Right lobe of liver (tissue), 6 donors: ENCODE measurements around the gene ANKRD55. TPM values are rescaled to one million over a fixed set of nuclear protein-coding genes. Genes with fewer than 3 reads are reported as not detected.
A peak's percentile ranks its signal among the peaks of the same experiment; 100 is the strongest.

Source experiments
- ATAC-seq, 4 donors: fragments of 200-7000 bp; cut with Tn5 transposase; one replicate each; pipeline ENCODE4 v1.9.1; 2020; ENCODE audit warnings: mild to moderate bottlenecking in 4 of 4, moderate library complexity in 4 of 4
- DNase-seq, 3 donors: peaks; one replicate each; pipeline ENCODE4 v3.0.0-alpha.2; 2020
- H3K27ac ChIP-seq, 3 donors: fragments of 200-600 bp; one replicate each; pipeline ENCODE4 v1.8.0; 2022
- H3K27me3 ChIP-seq, 2 donors: fragments of 200-600 bp; one replicate each; pipeline ENCODE4 v1.8.0; 2022
- H3K36me3 ChIP-seq, 4 donors: fragments of 200-600 bp; sonication (generic) in 1 of 4; one replicate each; pipeline versions ENCODE4 v1.5.1 to v1.8.0; 2017 to 2022; ENCODE audit warnings: control low read depth in 1 of 4
- H3K4me1 ChIP-seq, 4 donors: fragments of 200-600 bp; sonication (generic) in 1 of 4; one replicate each; pipeline versions ENCODE4 v1.5.1 to v1.8.0; 2017 to 2022; ENCODE audit warnings: control low read depth in 1 of 4
- H3K4me3 ChIP-seq, 3 donors: fragments of 200-600 bp; one replicate each; pipeline ENCODE4 v1.8.0; 2022
- H3K9me3 ChIP-seq, 4 donors: fragments of 200-600 bp; sonication (generic) in 1 of 4; one replicate each; pipeline versions ENCODE4 v1.5.1 to v1.8.0; 2017 to 2022; ENCODE audit warnings: control low read depth in 1 of 4
- POLR2A ChIP-seq: fragments of 450-650 bp; IDR thresholded peaks from one replicate; pipeline ENCODE4 v1.6.1; 2017; ENCODE audit warnings: antibody characterized with exemption, mild to moderate bottlenecking
- WGBS: methylation state at CpG from one replicate; pipeline ENCODE4 v1.1.6; 2018; ENCODE audit warnings: low coverage, low lambda C conversion rate; ENCODE audit not compliant: insufficient coverage; ENCODE audit errors: missing lambda C conversion rate; 5-methylcytosine and 5-hydroxymethylcytosine counted together
- intact Hi-C, 2 donors: fragments of 100-400 bp; cut with DNase I; formaldehyde crosslinking; loops; one replicate each; pipeline versions ENCODE4 v1.11.2 to v1.14.1; 2022
- total RNA-seq, 6 experiments: library from RNA; depleted of rRNA in 2 of 6; stranded (reverse); fragments of >200 nt in 2 of 6; fragmentation: NEBNext Ultra II Directional in 3 of 6; extraction: Animal tissue kit (Norgen Biotek cat#: 25700) in 3 of 6; gene quantifications; one replicate each; pipeline versions ENCODE4 v1.1.0 to v1.2.4, GENCODE V29; 2016 to 2023
- TF ChIP-seq, protein P1 (sequence below), 4 donors: fragments of 200-600 bp in 3 of 4; fragments of 450-650 bp in 1 of 4; IDR thresholded peaks; one replicate each; pipeline versions ENCODE4 v1.5.1 to v1.8.0; 2016 to 2022; ENCODE audit warnings: antibody characterized with exemption in 4 of 4, mild to moderate bottlenecking in 2 of 4
- donor health status: DM: no; HTN: yes; CAD: no.
- donor health status: DM: no; HTN: no; CAD: no.
- donor health status: DM: no; HTN: no; CAD: no.
- donor health status: DM: no; HTN: yes; CAD: no.
- donor health status: DM: no; HTN: yes; CAD: no.

The ANKRD55 gene
- total RNA-seq, 6 experiments from 2014 or later: 0.68 to 2.2 (median 1.2) TPM

GRCh38 chr5:56200971-56201666, 32.0 kb downstream of the ANKRD55 start:
- Histone ChIP-seq H3K9me3 (no peaks in the 10 kb centered on the region), H3K4me3 (no peak overlapping the region), H3K4me1 (peaks cover 0 to 25% (median 10%) of the 10 kb centered on the region in 4 donors), H3K27ac (peak overlapping the region in 2 of 3 donors; percentile 57 to 80), H3K27me3 (no peaks in the 10 kb centered on the region), H3K36me3 (no peaks in the 10 kb centered on the region)
- TF ChIP-seq POLR2A: no peak
- TF ChIP-seq, protein P1, sequence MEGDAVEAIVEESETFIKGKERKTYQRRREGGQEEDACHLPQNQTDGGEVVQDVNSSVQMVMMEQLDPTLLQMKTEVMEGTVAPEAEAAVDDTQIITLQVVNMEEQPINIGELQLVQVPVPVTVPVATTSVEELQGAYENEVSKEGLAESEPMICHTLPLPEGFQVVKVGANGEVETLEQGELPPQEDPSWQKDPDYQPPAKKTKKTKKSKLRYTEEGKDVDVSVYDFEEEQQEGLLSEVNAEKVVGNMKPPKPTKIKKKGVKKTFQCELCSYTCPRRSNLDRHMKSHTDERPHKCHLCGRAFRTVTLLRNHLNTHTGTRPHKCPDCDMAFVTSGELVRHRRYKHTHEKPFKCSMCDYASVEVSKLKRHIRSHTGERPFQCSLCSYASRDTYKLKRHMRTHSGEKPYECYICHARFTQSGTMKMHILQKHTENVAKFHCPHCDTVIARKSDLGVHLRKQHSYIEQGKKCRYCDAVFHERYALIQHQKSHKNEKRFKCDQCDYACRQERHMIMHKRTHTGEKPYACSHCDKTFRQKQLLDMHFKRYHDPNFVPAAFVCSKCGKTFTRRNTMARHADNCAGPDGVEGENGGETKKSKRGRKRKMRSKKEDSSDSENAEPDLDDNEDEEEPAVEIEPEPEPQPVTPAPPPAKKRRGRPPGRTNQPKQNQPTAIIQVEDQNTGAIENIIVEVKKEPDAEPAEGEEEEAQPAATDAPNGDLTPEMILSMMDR (IDR thresholded peaks at IDR 0.05): peak; percentile 79 to 93 (median 83)
- DNase-seq (peak; percentile 53 to 82 (median 69)), ATAC-seq (peak; percentile 98 to 100 (median 99))
- intact Hi-C loops: no loop called here
- WGBS: 15% methylated on average over 5 of the region's 5 CpGs

DNA sequence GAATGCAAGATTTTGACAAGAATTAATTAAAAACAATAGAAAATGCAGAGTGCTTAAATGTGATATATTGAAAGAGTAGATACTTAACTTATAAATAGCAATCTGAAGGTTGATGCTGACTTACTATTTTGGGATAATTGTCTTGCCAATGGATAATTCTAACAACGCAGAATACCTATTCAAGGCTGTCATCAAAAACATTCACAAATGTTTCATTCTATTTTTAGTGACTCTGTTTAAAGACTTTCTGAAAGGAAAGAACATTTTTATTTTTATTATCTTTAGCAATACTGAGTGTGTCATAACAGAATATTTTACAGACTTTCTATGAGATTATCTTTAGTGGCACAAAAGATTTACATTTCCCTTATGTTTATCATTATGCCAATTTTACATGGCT, 38.1 kb downstream of the ANKRD55 start:
- Histone ChIP-seq H3K27ac (no peak overlapping the region), H3K36me3 (no peaks in the 10 kb centered on the region), H3K4me1 (no peaks in the 10 kb centered on the region), H3K9me3 (no peaks in the 10 kb centered on the region), H3K27me3 (no peaks in the 10 kb centered on the region), H3K4me3 (no peak overlapping the region)
- intact Hi-C loops: no loop called here
- WGBS: 50% methylated on average over 1 of the region's 1 CpG
- no peak for DNase-seq
- TF ChIP-seq, protein P1 (IDR thresholded peaks at IDR 0.05): no peak
- TF ChIP-seq POLR2A: no peak
- no peak for ATAC-seq

GRCh38 chr5:56192246-56192645, 40.9 kb downstream of the ANKRD55 start:
- Histone ChIP-seq H3K4me3 (no peak overlapping the region), H3K27me3 (no peaks in the 10 kb centered on the region), H3K27ac (no peak overlapping the region), H3K9me3 (no peaks in the 10 kb centered on the region), H3K36me3 (no peaks in the 10 kb centered on the region), H3K4me1 (no peaks in the 10 kb centered on the region)
- intact Hi-C loops: no loop called here
- ATAC-seq (no peak), DNase-seq (no peak)
- no peak for TF ChIP-seq POLR2A
- TF ChIP-seq, protein P1 (IDR thresholded peaks at IDR 0.05): no peak
- 94% methylated on average over 12 of the region's 16 CpGs for WGBS

GRCh38 chr5:56191656-56192055, 41.5 kb downstream of the ANKRD55 start:
- WGBS: 40% methylated on average over 3 of the region's 3 CpGs
- ATAC-seq: no peak
- intact Hi-C loops: no loop called here

More at GRCh38 chr5:56191656-56192055, 41.5 kb downstream of the ANKRD55 start:
- no peak for TF ChIP-seq POLR2A
- TF ChIP-seq, protein P1 (IDR thresholded peaks at IDR 0.05): no peak
- Histone ChIP-seq H3K4me3 (no peak overlapping the region), H3K27me3 (no peaks in the 10 kb centered on the region), H3K36me3 (no peaks in the 10 kb centered on the region), H3K4me1 (no peaks in the 10 kb centered on the region), H3K9me3 (no peaks in the 10 kb centered on the region), H3K27ac (no peak overlapping the region)
- no peak for DNase-seq
